Effector memory CD8-positive, alpha-beta T cell (primary cell): ENCODE data around the gene SPNS1.
A peak's percentile ranks its signal among the peaks of the same experiment; 100 is the strongest.
"Not testable (repeated sequence)": the region's sequence is repeated elsewhere in the genome, so short reads cannot be mapped to it uniquely, and the experiment has no call there.

Experiments used
- ATAC-seq: fragments of 150-1000 bp; cut with Tn5 transposase; replicated peaks from 2 replicates; pipeline ENCODE4 v1.10.0; 2021; ENCODE audit warnings: mild to moderate bottlenecking, moderate library complexity
- DNase-seq, 3 experiments: peaks; one replicate each; pipeline ENCODE4 v3.0.0; 2021
- H3K27ac Mint-ChIP-seq, 2 donors: one replicate each; pipeline ENCODE4 v1.8.0; 2022; ENCODE audit warnings: mild to moderate bottlenecking in 2 of 2, mixed read lengths in 2 of 2, moderate library complexity in 2 of 2
- H3K27me3 Mint-ChIP-seq, 2 donors: one replicate each; pipeline ENCODE4 v1.8.0; 2022; ENCODE audit warnings: mixed read lengths in 2 of 2
- H3K36me3 Mint-ChIP-seq: one replicate; pipeline ENCODE4 v1.8.0; 2022; ENCODE audit warnings: mild to moderate bottlenecking, moderate library complexity, mixed read lengths; ENCODE audit not compliant: insufficient read depth
- H3K4me1 Mint-ChIP-seq, 2 donors: one replicate each; pipeline ENCODE4 v1.8.0; 2022; ENCODE audit warnings: low read depth in 2 of 2, mixed read lengths in 2 of 2
- H3K4me3 Mint-ChIP-seq, 2 donors: one replicate each; pipeline ENCODE4 v1.8.0; 2022; ENCODE audit warnings: mild to moderate bottlenecking in 2 of 2, mixed read lengths in 2 of 2, moderate library complexity in 2 of 2
- H3K9me3 Mint-ChIP-seq, 2 donors: one replicate each; pipeline ENCODE4 v1.8.0; 2022; ENCODE audit warnings: mixed read lengths in 2 of 2

SPNS1 gene

DNA sequence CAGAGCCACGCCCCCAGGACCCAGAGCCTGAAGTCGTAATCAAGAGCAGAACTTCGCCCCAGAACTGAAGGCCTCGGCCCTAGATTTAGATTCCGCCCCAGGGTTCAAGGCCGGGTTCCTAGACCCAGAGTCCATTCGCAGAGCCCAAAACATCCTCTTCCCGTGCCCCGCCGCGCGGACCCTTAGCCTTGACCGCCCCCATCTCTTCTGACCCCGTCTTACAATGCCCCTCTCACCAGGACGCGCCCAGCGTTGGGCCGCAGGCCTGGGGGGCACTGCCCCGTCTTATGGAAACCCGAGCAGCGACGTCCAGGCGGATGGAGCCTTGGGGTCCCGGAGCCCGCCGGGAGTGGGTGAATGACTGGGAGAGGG, 37.8 kb upstream of the SPNS1 start:
- H3K27me3 Mint-ChIP-seq: no peaks in the 10 kb centered on the region
- no peak for DNase-seq
- peak overlapping the region in 1 of 2 donors; percentile 41 for H3K27ac Mint-ChIP-seq
- peaks cover 9 to 10% of the 10 kb centered on the region in 2 donors for H3K4me1 Mint-ChIP-seq
- H3K9me3 Mint-ChIP-seq: no peaks in the 10 kb centered on the region
- peak overlapping the region; percentile 50 to 57 for H3K4me3 Mint-ChIP-seq
- ATAC-seq: no peak
- H3K36me3 Mint-ChIP-seq: peaks cover 5% of the 10 kb centered on the region

DNA sequence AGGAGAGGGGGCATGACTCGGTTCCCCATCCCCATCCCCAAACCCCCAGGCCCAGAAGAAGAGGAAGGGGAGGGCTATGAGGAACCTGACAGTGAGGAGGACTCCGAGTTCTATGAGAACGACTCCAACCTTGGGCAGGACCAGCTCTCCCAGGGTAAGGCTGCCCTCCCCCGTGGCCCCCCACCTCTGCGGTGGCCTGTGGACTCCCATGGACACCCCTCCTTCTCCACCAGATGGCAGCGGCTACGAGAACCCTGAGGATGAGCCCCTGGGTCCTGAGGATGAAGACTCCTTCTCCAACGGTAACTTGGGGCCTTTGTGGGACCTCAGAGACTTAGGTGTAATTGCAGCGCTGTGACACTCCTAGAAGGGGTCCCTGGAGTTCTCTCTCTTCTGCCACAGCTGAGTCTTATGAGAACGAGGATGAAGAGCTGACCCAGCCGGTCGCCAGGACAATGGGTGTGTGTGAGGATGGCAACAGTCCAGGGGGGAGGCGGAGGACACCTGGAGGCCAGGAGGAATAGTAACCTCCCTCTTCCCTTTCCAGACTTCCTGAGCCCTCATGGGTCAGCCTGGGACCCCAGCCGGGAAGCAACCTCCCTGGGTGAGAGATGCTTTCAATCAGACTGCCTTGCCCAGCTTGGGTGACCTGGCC, 37.2 kb upstream of the SPNS1 start:
- H3K4me3 Mint-ChIP-seq: peak overlapping the region in 1 of 2 donors; percentile 30
- peaks cover 5% of the 10 kb centered on the region for H3K36me3 Mint-ChIP-seq
- DNase-seq (no peak), ATAC-seq (no peak)
- H3K4me1 Mint-ChIP-seq: peaks cover 9 to 10% of the 10 kb centered on the region in 2 donors
- no peaks in the 10 kb centered on the region for H3K27me3 Mint-ChIP-seq
- H3K9me3 Mint-ChIP-seq: no peaks in the 10 kb centered on the region
- no peak overlapping the region for H3K27ac Mint-ChIP-seq

GRCh38 chr16:28938721-28939120, 35.9 kb upstream of the SPNS1 start:
- Mint-ChIP-seq H3K27ac (no peak overlapping the region), H3K36me3 (peaks cover 5% of the 10 kb centered on the region), H3K27me3 (no peaks in the 10 kb centered on the region), H3K4me3 (no peak overlapping the region), H3K4me1 (peaks cover 9 to 10% of the 10 kb centered on the region in 2 donors), H3K9me3 (no peaks in the 10 kb centered on the region)
- no peak for ATAC-seq
- DNase-seq: no peak

DNA sequence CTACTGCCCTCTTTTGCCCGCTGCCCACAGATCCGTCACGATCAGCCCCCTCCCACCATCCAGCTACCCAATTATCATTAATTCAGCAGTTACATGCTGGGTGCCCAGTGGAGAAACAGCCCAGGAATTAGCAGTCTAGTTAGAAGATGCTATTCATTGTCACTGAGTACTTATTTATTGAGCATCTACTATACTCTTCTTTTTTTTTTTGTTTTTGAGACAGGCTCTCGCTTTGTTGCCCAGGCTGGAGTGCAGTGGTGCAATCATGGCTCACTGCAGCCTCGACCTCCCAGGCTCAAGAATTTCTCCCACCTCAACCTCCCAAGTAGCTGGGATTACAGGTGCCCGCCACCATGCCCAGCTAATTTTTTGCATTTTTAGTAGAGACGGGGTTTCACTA, 34.8 kb upstream of the SPNS1 start:
- ATAC-seq, DNase-seq, H3K27ac Mint-ChIP-seq, H3K27me3 Mint-ChIP-seq, H3K9me3 Mint-ChIP-seq, H3K4me3 Mint-ChIP-seq, H3K36me3 Mint-ChIP-seq: not testable (repeated sequence)
- H3K4me1 Mint-ChIP-seq: peaks cover 9 to 10% of the 10 kb centered on the region in 2 donors

- H3K36me3 Mint-ChIP-seq: no peaks in the 10 kb centered on the region
- no peak overlapping the region for H3K4me3 Mint-ChIP-seq
- H3K27ac Mint-ChIP-seq: no peak overlapping the region
- no peaks in the 10 kb centered on the region for H3K27me3 Mint-ChIP-seq
- DNase-seq (no peak), ATAC-seq (no peak)
- peaks cover 7 to 8% of the 10 kb centered on the region in 2 donors for H3K4me1 Mint-ChIP-seq
- H3K9me3 Mint-ChIP-seq: no peaks in the 10 kb centered on the region
Measured at GRCh38 chr16:28943281-28943680, 31.3 kb upstream of the SPNS1 start.

DNA sequence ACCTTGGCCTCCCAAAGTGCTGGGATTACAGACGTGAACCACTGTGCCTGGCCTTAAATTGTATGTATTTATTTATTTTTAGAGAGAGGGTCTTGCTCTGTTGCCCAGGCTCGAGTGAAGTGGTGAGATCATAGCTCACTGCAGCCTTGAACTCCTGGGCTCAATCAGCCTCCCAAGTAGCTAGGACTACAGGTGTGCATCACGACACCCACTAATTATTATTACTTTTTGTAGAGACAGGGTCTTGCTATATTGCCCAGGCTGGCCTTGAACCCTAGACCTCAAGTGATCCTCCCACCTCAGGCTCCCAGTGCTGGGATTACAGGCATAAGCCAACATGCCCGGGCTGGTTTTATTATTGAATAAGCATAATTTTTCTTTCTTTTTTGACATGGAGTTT, 27.9 kb upstream of the SPNS1 start:
- no peak overlapping the region for H3K4me3 Mint-ChIP-seq
- H3K27ac Mint-ChIP-seq: no peak overlapping the region
- no peaks in the 10 kb centered on the region for H3K9me3 Mint-ChIP-seq
- ATAC-seq (no peak), DNase-seq (no peak)
- H3K27me3 Mint-ChIP-seq: no peaks in the 10 kb centered on the region
- H3K36me3 Mint-ChIP-seq: peaks cover 9% of the 10 kb centered on the region
- H3K4me1 Mint-ChIP-seq: peaks cover 15 to 19% of the 10 kb centered on the region in 2 donors

DNA sequence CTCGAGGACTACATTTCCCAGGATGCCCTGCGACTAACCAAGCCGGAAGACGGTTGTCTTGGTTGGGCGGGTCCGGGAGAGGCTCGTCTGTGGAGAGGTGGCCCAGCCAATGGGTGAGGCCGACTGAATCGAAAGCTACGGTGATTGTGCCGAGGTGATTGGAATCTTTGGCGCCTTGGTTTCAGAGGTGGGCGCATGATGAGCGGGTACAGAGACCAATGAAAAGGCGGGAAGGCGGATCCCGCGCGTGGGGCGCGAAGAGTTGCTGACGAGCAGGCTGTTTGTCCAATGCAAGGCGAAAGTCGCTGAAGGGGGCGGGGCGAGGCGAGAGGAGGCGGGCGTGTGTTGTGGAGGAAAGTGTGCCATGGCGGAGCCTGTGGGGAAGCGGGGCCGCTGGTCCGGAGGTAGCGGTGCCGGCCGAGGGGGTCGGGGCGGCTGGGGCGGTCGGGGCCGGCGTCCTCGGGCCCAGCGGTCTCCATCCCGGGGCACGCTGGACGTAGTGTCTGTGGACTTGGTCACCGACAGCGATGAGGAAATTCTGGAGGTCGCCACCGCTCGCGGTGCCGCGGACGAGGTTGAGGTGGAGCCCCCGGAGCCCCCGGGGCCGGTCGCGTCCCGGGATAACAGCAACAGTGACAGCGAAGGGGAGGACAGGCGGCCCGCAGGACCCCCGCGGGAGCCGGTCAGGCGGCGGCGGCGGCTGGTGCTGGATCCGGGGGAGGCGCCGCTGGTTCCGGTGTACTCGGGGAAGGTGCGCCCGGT, 23.7 kb upstream of the SPNS1 start, which contains the start of gene NFATC2IP:
TSS of gene NFATC2IP (plus strand) at position 290 of the 762 bp plus-strand sequence. CDS start at position 365, 75 bp downstream.
- peak; percentile 93 for ATAC-seq
- no peaks in the 10 kb centered on the region for H3K9me3 Mint-ChIP-seq
- H3K4me1 Mint-ChIP-seq: peaks cover 15 to 33% of the 10 kb centered on the region in 2 donors

GRCh38 chr16:28951410-28951943, 23.1 kb upstream of the SPNS1 start:
- DNase-seq (no peak), ATAC-seq (no peak)
- H3K27ac Mint-ChIP-seq: peak overlapping the region; percentile 89 to 91
- H3K36me3 Mint-ChIP-seq: peaks cover 40% of the 10 kb centered on the region
- H3K4me1 Mint-ChIP-seq: peaks cover 16 to 33% of the 10 kb centered on the region in 2 donors
- peak overlapping the region; percentile 93 to 98 for H3K4me3 Mint-ChIP-seq
- H3K9me3 Mint-ChIP-seq: no peaks in the 10 kb centered on the region
- no peaks in the 10 kb centered on the region for H3K27me3 Mint-ChIP-seq

More for the DNA sequence above, 23.7 kb upstream of the SPNS1 start, which contains the start of gene NFATC2IP:
- Mint-ChIP-seq H3K4me3 (peak within 1 kb of the TSS; percentile 93 to 98), H3K36me3 (peaks cover 35% of the 10 kb centered on the region), H3K27me3 (no peaks in the 10 kb centered on the region), H3K27ac (peak within 1 kb of the TSS; percentile 89 to 91)
- DNase-seq: peak; percentile 99 to 100 (median 99)

DNA sequence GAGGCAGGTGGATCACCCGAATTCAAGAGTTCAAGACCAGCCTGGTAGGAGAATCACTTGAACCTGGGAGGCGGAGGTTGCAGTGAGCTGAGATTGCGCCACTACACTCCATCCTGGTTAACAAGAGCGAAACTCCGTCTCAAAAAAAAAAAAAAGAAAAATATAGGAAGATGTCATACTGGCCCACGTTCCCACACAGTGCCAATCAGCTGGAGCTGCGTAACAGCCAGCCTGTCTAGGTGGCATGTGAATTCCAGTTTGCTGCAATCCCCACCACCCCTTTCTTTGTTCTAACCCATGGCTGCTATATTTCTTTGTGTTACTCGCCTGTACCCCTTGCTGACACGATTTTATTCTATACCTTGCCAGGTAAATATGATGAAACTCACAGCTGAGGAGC, 16.4 kb upstream of the SPNS1 start:
- H3K27ac Mint-ChIP-seq: no peak overlapping the region
- H3K9me3 Mint-ChIP-seq: no peaks in the 10 kb centered on the region
- DNase-seq (no peak), ATAC-seq (no peak)
- H3K36me3 Mint-ChIP-seq: peaks cover 68% of the 10 kb centered on the region
- H3K27me3 Mint-ChIP-seq: no peaks in the 10 kb centered on the region
- H3K4me3 Mint-ChIP-seq: no peak overlapping the region
- peaks cover 7 to 19% of the 10 kb centered on the region in 2 donors for H3K4me1 Mint-ChIP-seq

DNA sequence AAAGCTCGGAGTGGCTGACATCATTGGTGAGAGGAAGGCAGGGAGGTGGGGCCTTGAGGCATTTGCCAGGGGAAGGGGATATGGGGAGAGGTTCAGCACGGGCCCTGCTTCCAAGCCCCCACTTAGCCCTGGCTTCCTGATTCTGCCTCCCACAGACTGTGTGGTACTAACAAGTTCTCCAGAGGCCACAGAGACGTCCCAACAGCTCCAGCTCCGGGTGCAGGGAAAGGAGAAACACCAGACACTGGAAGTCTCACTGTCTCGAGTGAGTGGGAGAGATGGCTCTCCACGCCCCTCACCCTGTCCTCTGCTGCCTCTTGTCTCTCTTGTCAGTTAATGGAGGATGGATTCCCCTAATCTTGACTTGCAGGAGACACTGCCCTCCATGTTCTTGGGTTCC, 15.7 kb upstream of the SPNS1 start:
- Mint-ChIP-seq H3K36me3 (peaks cover 70% of the 10 kb centered on the region), H3K9me3 (no peaks in the 10 kb centered on the region), H3K27me3 (no peaks in the 10 kb centered on the region), H3K4me1 (peaks cover 7 to 16% of the 10 kb centered on the region in 2 donors), H3K4me3 (no peak overlapping the region), H3K27ac (no peak overlapping the region)
- ATAC-seq (no peak), DNase-seq (no peak)

- no peak for ATAC-seq
- H3K27ac Mint-ChIP-seq: no peak overlapping the region
Measured at GRCh38 chr16:28964072-28964471, 10.5 kb upstream of the SPNS1 start.

DNA sequence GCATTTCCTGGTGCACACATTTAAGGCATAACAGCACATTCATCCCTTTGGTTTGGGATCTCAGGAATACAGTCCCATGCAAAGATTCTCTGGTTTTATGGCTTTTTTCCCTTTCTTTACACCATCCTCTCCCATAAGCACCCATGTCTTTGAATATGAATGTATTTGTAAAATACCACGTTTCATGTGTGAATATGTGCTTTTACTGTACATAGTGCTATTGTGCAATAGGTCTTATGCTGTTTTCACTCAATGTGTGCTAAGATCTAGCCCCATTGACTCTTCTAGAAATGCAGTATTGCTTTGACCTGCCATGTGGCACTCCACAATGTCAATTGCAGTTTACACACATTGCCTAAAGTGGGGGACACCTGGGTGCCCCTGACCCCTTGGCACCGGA, 10.1 kb upstream of the SPNS1 start:
- ATAC-seq (no peak), DNase-seq (no peak)
- Mint-ChIP-seq H3K27me3 (no peaks in the 10 kb centered on the region), H3K36me3 (peaks cover 52% of the 10 kb centered on the region), H3K27ac (no peak overlapping the region), H3K4me1 (no peaks in the 10 kb centered on the region), H3K9me3 (no peaks in the 10 kb centered on the region), H3K4me3 (no peak overlapping the region)

More at GRCh38 chr16:28964072-28964471, 10.5 kb upstream of the SPNS1 start:
- H3K9me3 Mint-ChIP-seq: no peaks in the 10 kb centered on the region
- H3K4me3 Mint-ChIP-seq: no peak overlapping the region
- DNase-seq: no peak
- peaks cover 1 to 3% of the 10 kb centered on the region in 2 donors for H3K4me1 Mint-ChIP-seq
- no peaks in the 10 kb centered on the region for H3K27me3 Mint-ChIP-seq
- peaks cover 56% of the 10 kb centered on the region for H3K36me3 Mint-ChIP-seq

DNA sequence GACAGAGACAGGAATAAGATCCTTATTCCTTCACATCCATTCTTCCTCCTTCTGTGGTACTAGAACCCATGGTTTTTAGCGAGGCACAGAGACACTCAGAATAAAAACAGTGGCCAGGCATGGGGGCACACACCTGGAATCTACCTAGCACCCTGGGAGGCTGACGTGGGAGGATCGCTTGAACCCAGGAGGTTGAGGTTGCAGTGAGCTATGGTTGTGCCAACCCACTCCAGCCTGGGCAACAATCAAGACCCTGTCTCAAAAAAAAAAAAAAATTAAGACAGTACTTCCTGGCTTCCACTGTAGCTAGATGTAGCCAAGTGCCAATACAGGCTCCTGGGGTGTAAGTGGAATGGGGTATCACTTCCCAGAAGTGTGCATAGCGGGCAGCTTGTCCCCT, 7.4 kb upstream of the SPNS1 start:
- DNase-seq (no peak), ATAC-seq (no peak)
- Mint-ChIP-seq H3K9me3 (no peaks in the 10 kb centered on the region), H3K27me3 (no peaks in the 10 kb centered on the region), H3K4me3 (no peak overlapping the region), H3K36me3 (peaks cover 37% of the 10 kb centered on the region), H3K4me1 (no peaks in the 10 kb centered on the region), H3K27ac (peak overlapping the region in 1 of 2 donors; percentile 44)

- ATAC-seq, DNase-seq, H3K9me3 Mint-ChIP-seq, H3K27ac Mint-ChIP-seq, H3K4me1 Mint-ChIP-seq, H3K4me3 Mint-ChIP-seq, H3K27me3 Mint-ChIP-seq: not testable (repeated sequence)
- peaks cover 20% of the 10 kb centered on the region for H3K36me3 Mint-ChIP-seq
Measured at GRCh38 chr16:28969696-28970095, 4.9 kb upstream of the SPNS1 start.
